GM12891 (cell line): Measurements from ENCODE around the gene BCL6.

Experiments
- POLR2A ChIP-seq: IDR thresholded peaks from 2 replicates; pipeline ENCODE4 v1.6.1; 2011; ENCODE audit warnings: low read depth, low read length, control low read depth
- TAF1 ChIP-seq: IDR thresholded peaks from 2 replicates; pipeline ENCODE4 v1.6.1; 2011; ENCODE audit warnings: low read depth, low read length, control low read depth

GRCh38 chr3:187745201-187746058 is at the start of gene BCL6:
- TF ChIP-seq TAF1 (no peak), POLR2A (no peak)
